8988T (cell line): ENCODE results near the gene SYT14.
"Not testable (repeated sequence)": the region's sequence is repeated elsewhere in the genome, so short reads cannot be mapped to it uniquely, and the experiment has no call there.

Experiments used
- DNase-seq: peaks from one replicate; pipeline ENCODE4 v3.0.0; 2011

SYT14 gene

DNA sequence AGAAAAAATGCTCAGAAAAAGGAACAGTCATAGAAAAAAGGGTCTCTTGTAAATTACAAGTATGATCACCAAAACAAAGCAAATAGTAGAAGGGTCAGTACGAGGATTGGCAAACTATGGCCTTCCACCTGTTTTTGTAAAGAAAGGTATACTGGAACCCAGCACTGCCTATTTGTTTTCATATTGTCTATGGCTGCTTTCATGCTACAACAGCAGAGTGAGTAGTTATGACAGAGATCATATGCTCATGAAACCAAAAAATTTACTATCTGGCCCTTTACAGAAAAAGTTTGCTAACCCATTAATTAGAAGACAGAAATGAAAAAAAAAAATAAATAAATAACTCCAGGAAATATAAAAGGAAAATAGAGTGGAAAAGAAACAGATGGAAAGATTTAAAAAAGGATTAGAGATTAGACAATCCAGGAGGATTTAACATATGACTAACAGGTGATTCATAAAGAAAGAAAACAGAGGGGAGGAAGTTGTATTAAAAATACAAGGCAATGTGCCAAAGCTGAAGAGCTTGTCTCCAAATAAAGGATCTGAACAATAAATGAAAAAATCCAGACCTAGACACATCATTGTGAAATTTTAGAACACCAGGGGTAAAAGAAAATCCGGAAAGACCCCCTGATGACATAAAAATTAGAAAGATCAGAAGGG is 186.0 kb downstream of the SYT14 start:
- DNase-seq = peak; percentile 13

DNA sequence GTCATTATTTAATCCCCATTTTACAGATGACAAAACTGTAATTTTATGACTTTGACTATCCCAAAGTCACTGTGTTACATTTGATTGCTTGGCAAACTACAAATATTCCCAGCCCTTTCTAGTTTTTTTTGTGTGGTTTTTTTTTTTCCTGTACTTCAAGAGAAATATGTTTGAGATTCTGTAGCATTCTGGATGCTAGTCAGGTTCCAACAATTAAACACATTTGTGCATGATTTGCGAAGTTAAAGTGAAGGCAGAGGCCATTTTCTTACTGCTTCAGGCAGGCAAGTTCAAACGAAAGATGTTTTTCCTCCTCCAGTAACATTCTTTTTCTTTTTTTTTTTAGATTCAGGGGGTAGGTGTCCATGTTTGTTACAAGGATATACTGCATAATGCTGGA is 186.7 kb downstream of the SYT14 start:
- no peak for DNase-seq

DNA sequence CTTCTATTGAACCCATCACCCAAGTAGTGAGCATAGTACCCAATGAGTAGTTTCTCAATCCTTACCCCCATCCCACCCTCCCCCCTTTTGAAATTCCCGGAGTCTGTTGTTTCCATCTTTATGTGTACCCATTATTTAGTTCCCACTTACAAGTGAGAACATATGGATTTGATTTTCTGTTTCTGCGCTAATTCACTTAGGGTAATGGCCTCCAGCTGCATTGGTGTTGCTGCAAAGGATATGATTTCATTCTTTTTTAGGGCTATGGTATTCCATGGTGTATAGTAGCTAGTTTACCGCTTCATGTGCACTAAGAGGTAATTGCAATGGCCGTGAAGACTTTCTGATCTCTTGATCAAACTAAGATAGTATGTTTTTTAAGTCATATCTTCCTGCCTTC is 187.1 kb downstream of the SYT14 start:
- no peak for DNase-seq

DNA sequence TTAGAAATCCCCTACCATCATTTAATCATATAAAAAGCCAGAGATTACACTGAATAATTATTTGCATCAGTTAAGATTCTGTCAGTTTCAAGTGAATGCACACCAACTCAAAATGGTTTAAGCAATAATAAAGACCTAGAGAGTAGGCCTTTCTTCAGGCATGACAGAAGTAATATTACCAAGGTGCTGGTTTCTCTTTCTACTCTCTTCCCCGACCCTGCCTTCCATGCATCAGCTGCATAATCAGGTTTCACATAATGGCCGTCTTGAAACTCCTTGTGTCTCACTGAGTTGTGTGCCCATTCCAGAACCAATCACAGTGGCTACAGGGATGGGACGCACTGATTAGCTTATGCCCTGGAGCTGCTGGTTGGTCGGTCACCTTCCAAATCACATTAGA is 191.1 kb downstream of the SYT14 start:
- DNase-seq = no peak

DNA sequence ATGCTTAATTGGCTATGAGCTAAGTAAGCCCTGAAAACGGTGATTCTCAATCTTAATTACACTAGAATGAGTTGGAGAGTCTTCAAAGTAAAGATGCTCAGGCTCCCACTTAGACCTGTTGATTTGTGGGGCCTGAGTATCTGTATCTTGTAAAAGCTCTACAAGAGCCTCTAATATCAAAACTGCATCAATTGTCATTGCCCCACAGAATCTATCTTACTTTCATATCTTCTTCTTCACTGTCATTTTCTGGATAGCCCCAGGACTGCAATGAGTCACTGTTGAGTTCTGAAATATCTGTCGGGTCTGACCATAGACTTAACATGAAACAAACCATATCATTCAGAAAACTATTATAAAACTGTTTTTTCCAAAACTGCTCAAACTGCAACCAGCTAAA is 191.7 kb downstream of the SYT14 start:
- no peak for DNase-seq

DNA sequence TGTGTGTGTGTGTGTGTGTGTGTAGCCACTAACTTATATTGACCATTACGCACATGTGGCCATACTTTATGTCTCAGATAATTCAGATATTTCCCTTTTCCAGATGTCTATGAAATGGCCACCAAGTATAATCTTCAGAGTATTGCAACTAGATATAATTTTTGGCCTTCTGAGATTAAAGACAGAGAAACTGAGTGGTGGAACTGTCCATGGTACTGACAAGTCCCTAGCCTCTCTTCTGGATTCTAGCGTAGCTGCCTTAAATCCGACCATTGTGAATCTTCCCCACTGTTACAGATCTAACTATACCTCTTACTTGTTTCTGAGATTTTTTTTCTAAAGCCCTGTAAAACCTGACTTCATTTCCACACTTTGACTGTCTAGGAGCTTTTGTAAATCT is 194.6 kb downstream of the SYT14 start:
- DNase-seq = no peak

DNA sequence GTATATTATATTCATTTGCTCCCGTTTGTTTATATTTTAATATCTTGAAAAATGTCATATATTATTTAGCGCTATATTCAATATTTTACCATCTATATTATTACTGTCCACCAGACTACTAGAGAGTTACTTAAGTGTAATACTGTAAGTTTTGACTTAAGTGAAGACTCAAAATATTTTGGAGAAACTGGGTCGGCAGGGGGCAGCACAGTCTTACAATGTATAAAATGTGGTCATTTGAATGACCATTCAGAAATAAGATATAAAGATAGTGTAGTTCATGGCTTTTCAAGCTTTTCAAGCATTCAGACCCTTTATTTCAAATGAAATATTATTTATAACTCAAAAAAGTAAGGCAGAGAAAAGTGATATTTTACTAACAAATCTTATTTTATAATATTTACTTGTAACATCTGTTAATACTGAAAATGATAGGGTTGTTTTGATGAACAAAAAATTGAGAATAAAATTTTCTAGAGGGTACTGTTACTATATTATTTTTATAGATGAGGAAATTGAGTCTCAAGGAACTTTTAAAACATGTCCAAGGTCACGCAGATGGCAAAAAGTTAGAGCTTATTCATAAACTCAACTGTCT is 205.5 kb downstream of the SYT14 start:
- peak; percentile 6 for DNase-seq

DNA sequence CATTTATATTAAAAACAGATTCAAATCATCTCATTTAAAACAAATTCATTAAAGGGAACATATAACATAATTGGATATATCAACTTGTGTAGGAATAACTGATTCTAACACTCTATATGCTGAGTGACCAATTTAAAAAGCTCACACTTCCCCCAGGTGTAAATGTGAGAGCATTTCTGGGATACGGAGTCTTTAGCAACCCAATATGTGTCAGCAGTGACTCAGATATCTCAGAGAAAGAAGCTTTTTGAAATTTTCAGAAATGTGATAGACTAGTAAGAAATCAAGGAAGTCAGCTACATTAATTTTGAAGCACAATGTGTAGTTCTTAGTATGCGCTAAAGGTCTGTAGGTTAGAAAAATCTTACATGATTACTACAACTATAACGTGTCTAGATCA is 206.7 kb downstream of the SYT14 start:
- no peak for DNase-seq

DNA sequence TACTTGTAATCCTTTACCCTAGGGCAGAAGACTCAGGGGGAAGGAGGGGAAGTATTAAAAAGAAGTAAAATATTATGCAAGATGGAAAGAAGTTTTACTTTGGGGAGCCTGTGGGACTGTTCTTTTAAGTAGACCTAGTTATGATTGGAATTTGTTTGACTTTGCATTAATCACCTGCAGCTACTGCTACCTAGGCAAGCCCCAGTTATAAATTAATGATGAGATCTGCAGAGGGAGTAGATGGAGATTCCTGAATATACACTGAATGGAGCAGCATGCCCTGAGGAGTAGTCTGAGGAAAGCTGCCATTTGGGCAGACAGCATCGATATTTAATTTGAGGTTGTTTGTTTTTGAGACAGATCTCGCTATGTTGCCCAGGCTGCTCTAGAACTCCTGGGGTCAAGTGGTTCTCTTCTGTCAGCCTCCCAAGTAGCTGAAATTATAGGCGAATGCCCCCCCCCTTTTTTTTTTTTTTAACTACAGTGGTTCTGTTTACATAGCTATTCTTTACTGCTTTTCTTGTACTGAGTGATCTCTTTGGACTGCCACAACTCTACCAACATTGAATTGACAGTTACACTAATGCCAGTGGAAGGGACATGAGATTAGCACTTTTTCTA is 213.1 kb downstream of the SYT14 start:
- no peak for DNase-seq

DNA sequence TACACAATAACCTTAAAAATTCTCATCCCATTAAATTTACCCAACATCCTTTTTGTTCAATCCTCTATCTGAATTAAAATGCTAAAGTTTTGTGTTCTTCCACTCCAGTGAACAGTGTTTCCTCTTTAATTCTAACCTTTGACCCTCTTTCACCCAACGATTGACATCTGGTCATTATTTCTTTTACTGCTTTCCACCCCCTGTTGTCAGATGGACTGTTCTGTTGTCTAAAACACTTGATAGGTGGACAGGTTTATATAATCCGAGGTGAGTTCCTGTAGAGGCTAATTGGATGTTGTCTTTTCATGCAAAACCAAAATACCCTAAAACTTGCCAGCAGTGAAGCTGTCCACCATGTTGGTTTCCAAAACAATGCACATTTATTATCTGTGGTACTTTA is 221.2 kb downstream of the SYT14 start:
- no peak for DNase-seq

DNA sequence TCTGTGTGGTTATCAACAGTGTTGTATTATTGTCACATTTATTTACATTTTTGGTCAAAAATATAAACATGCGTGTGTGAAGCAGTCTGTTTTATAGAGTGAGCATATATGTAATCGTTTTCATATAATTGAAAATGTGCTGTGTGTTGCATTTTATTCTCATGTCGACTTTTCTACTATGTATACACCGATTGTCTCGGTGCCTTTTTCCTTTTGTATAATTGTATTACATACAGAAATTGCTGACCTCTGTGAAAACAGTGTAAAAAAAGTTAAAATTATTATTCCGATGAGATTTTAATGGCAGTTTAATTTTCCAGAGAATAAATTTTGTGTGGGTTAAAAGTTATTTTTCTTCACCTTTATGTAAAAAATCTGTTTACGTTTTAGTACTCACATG is 232.2 kb downstream of the SYT14 start:
- DNase-seq = no peak

DNA sequence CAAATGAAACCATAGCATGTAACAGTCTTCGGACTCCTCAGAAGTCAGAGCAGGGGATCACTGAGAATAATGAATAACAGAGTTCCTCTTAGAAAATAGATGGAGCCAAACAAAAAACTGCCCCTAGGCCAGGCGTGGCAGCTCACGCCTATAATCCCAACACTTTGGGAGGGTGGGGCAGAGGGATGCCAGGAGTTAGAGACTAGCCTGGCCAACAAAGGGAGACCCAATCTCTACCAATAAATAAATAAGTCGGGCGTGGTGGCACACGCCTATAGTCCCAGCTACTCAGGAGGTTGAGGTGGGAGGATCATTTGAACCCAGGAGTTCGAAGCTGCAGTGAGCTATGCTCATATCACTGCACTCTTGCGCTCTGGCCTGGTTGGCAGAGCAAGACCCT is 236.1 kb downstream of the SYT14 start:
- DNase-seq = no peak

DNA sequence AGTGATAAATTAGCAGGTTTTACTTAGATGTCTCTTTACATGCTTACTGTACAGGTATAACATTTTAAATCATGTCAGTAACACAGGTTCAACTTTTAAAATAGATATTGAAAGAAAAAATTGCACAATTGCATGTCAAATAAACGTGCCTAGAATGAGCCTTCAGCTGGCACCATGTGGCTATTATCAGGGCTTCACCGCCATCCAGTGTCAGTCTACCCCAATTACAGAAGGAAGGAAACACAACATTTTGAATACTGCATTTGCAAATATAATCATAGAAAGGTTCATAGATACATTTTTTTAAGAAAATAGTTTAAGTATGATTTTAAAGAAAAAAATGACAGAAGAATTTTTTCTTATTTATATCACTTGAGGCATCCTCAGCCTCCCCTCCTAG is 247.0 kb downstream of the SYT14 start:
- DNase-seq = no peak

DNA sequence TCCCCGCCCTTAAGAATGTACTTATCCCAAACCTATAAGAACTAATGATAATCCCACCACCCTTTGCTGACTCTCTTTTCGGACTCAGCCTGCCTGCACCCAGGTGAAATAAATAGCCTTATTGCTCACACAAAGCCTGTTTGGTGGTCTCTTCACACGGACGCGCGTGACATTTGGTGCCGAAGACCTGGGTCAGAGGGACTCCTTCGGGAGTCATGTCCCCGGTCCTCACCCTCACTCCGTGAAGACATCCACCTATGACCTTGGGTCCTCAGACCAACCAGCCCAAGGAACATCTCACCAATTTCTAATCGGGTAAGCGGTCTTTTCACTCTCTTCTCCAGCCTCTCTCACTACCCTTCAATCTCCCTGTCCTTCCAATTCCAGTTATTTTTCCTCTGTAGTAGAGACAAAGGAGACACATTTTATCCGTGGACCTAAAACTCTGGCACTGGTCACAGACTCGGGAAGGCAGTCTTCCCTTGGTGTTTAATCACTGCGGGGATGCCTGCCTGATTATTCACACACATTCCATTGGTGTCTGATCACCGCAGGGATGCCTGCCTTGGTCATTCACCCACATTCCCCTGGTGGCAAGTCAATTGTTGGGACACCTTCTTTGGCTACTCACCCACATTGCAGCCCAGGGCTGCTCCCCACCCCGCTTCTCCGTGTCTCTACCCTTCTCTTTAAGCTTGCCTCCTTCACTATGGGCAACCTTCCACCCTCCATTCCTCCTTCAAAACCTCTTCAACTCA is 250.0 kb downstream of the SYT14 start:
- not testable (repeated sequence) for DNase-seq

DNA sequence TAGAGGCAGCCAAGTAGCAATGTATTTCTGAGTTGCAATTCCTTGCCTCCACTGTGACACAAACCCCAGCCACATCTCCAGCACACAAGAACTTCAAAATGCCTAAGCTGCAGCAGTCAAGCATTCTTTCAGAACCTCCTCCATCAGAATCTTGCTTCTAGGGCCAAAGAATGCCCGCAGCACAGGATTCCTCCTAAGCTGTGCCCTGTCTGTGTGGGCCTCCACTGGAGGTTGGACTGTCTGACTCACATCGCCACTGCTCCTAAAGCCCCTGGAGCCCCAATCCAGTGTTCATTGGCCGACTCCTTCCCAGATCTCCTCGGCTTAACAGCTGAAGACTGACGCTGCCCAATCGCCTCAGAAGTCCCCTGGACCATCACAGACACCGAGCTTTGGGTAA is 251.4 kb downstream of the SYT14 start:
- DNase-seq = no peak

DNA sequence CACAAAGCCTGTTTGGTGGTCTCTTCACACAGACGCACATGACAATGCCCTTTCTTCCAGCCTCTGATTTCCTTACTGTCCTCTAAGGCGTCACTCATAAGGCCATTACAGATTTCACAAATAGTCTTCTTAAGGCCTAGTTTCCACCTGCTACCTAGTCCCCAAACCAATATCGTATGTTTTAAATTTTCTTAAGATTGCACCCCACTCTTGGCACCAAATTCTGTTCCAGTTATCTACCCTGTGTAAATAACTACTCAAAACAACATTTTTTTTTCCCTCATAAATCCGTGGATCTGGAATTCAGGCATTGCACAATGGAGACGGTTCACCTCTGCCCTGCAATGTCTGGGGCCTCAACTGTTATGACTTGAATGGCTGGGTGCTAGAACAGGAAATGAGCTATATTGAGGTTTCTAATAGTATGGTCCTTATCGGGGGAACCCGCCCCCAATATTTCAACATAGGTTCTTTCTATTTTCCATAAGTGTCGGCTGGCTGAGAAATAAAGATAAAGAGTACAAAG is 257.7 kb downstream of the SYT14 start:
- DNase-seq = no peak

DNA sequence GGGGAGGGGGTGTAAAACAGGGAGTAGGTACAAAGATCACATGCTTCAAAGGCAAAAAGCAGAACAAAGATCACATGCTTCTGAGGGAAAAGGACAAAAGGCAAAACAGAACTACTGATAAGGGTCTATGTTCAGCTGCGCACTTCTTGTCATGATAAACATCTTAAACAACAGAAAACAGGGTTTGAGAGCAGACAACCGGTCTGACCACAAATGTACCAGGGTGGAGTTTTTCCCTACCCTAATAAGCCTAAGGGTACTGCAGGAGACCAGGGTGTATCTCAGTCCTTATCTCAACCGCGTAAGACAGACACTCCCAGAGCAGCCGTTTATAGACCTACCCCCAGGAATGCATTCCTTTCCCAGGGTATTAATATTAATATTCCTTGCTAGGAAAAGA is 258.2 kb downstream of the SYT14 start:
- DNase-seq = not testable (repeated sequence)

DNA sequence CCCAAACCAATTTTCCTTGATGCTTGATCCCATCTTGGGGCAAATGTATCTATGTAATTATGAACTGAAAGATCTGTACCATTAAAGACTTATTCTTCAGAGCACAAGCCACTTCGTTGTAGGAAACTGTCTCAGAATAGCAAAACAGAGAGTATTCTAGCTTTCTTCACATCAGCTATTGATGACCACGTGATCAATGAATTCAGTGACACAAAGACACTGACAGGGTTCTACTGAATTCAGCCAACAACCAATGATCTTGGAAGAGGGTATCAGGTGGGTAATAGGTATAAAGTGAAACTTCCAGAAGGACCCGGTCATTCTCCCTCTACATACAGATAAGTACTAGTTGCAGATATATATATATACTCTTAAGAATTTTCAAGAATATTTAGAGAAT is 260.8 kb downstream of the SYT14 start:
- no peak for DNase-seq

DNA sequence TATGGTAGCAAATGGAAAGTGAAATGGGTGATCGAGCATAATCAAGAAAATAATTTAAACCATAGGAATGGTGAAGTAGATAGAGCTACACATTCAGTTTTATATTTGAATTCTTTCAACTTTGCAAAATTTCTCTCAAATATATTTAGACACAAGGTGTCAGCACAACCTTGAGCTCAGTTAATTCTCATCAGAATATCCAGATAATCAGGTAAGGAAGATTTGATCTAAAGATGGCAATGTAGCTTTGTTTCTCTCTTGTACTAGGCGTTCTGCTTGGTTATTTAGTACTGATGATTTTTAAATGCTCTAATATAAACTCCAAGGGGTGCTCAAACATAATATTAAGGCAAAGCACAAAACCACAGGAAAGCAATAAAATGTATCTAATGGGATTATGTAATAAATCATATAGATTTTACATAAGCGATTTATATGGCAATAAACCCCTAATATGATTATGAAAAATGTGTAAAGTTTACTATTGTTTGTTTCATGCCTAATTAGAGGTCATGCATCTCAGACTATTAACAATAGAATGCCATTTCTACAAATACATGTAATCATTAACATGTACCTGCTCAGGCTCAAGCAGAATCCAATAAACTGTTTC is 262.2 kb downstream of the SYT14 start:
- DNase-seq = no peak

DNA sequence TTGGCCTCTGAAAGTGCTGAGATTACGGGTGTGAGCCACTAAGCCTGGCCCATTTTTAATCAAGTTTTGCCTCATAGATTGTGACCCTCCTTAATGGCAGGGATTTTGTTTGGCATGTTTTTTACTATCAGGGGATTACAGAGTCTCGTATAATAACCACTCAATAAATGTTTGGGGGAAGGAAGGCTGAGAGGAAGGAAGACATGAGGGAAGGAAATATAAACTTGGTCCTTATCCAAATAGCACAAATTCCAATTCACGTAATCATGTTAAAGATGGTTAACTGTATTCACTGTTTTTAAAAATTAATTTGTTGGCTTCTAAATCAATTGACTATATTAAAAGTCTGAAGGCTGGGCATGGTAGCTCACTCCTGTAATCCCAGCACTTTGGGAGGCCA is 263.7 kb downstream of the SYT14 start:
- no peak for DNase-seq

DNA sequence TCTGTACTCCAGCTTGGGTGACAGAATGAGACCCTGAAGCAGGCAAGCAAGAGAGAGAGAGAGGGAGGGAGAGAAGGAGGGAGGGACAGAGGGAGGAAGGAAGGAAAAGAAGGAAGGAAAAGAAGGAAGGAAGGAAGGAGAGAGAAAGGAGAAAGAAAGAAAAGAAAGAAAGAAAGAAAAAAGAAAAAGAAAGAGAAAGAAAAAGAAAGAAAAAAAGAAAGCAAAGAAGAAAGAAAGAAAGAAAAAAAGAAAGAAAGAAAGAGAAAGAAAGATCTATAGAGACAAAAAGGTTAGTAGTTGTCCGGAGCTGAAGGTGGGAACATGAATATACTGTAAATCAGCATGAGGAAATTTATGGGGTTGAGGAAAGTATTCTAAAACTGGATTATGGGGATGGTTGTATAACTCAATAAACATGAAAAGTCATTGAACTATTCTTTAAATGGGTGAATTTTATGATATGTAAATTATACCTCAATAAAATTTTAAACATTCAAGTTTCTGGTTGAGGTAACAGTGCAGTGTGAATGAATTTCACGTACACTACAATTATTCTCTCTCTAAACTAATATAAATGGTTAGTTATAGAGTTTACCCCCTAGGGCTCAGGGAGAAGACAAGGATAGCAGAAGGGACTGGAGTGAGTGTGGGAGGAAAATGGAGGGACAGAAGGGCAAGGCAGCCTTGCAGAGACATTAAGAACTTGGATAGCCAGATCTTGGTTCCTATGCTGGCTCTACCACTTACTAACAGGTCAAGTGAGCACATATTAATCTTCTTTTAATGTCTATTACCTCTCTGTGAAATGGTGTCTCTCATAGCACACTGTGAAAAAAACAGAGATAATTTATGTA is 269.8 kb downstream of the SYT14 start:
- DNase-seq = no peak

DNA sequence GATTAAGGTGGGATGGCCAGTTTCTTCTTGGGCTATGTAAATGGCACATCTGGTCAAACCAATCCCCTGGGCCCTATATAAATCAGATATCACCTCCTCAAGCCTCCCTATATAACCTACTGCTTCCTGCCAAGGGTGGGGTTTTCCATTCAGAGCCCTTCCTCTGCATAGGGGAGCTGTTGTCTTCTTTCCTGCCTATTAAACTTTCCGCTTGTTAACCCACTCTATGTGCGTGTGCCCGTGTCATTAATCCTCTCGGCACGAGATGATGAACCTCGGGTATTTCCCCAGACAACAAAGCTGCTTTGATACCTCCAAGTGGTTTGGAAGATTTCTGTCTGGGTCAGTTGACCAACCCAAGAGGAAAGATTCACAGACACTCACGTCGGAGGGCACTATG is 275.3 kb downstream of the SYT14 start:
- no peak for DNase-seq
